ENCODE results near the gene SORCS2.

Gene SORCS2

GRCh38 chr4:7657545-7658297 lies 465.4 kb downstream of the SORCS2 start:
- in situ Hi-C loops (cut with MboI; ENCODE audit: low pct_unique_long_range_greater_than_20kb, low sequenced_read_pairs, unreplicated experiment), result no loop called here
- no peak for DNase-seq (ENCODE audit: low spot score)
- TF ChIP-seq, protein P1, sequence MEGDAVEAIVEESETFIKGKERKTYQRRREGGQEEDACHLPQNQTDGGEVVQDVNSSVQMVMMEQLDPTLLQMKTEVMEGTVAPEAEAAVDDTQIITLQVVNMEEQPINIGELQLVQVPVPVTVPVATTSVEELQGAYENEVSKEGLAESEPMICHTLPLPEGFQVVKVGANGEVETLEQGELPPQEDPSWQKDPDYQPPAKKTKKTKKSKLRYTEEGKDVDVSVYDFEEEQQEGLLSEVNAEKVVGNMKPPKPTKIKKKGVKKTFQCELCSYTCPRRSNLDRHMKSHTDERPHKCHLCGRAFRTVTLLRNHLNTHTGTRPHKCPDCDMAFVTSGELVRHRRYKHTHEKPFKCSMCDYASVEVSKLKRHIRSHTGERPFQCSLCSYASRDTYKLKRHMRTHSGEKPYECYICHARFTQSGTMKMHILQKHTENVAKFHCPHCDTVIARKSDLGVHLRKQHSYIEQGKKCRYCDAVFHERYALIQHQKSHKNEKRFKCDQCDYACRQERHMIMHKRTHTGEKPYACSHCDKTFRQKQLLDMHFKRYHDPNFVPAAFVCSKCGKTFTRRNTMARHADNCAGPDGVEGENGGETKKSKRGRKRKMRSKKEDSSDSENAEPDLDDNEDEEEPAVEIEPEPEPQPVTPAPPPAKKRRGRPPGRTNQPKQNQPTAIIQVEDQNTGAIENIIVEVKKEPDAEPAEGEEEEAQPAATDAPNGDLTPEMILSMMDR (IDR thresholded peaks at IDR 0.05; ENCODE audit: extremely low read depth, insufficient read depth, missing control alignments), result no peak

GRCh38 chr4:7658341-7659204 lies 466.2 kb downstream of the SORCS2 start:
- TF ChIP-seq, protein P1 (IDR thresholded peaks at IDR 0.05; ENCODE audit: extremely low read depth, insufficient read depth, missing control alignments), result no peak
- in situ Hi-C loops (cut with MboI; ENCODE audit: low pct_unique_long_range_greater_than_20kb, low sequenced_read_pairs, unreplicated experiment), result no loop called here
- DNase-seq (ENCODE audit: low spot score), result no peak

- TF ChIP-seq, protein P1 (IDR thresholded peaks at IDR 0.05; ENCODE audit: extremely low read depth, insufficient read depth, missing control alignments), result no peak
- no peak for DNase-seq (ENCODE audit: low spot score)
- in situ Hi-C loops (cut with MboI; ENCODE audit: low pct_unique_long_range_greater_than_20kb, low sequenced_read_pairs, unreplicated experiment), result no loop called here
Measured at GRCh38 chr4:7659429-7660175, 467.3 kb downstream of the SORCS2 start.

DNA sequence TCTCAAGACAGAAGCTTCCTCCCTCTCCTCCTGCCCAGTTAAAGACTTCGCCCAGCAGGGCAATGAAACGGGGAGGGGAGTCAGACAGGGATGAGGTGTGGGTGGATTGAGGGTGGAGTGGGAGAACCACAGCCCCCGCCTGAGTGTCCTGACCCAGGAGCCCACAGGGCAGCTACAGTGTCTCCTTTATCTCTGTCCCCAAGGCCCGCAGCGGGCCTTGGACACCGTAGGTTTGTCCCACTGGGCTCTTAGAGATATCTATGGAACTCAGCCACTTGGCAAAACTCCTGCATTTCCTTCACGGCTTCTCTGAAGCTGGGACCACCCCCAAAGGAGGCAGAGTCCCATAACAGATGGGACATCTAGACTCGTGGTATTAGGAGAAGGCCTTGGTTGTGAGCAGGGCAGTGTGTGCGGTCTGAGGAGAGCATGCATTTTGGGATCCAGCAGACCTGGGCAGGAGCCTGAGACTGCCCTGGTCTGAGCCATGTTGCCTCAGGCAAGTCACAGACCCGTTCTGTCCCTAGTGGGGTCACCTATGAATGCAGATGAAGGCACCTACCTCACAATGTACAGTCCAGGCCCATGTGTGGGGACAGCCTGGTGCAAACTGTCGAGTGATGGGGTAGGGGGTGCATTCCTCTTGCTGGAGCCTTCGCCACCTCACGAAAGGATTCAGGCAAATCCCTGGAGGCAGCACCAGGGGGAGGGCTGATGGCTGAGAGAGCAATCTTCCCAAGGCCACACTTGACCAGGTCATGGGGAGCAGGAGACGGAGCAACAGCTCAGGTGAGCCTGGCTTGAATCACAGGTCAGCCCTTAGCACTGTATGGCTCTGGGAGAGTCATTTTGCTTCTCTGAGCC lies 468.1 kb downstream of the SORCS2 start:
- TF ChIP-seq, protein P1 (IDR thresholded peaks at IDR 0.05; ENCODE audit: extremely low read depth, insufficient read depth, missing control alignments), result no peak
- DNase-seq (ENCODE audit: low spot score), result no peak
- in situ Hi-C loops (cut with MboI; ENCODE audit: low pct_unique_long_range_greater_than_20kb, low sequenced_read_pairs, unreplicated experiment), result no loop called here

GRCh38 chr4:7661066-7661748 lies 468.9 kb downstream of the SORCS2 start:
- TF ChIP-seq, protein P1 (IDR thresholded peaks at IDR 0.05; ENCODE audit: extremely low read depth, insufficient read depth, missing control alignments), result no peak
- in situ Hi-C loops (cut with MboI; ENCODE audit: low pct_unique_long_range_greater_than_20kb, low sequenced_read_pairs, unreplicated experiment), result no loop called here
- no peak for DNase-seq (ENCODE audit: low spot score)
